ENCODE results near the gene CCDC175. TPM values are rescaled to one million over a fixed set of nuclear protein-coding genes. Genes with fewer than 3 reads are reported as not detected.

CCDC175 gene
- total and polyA plus RNA-seq, 4 donors, result not detected

DNA sequence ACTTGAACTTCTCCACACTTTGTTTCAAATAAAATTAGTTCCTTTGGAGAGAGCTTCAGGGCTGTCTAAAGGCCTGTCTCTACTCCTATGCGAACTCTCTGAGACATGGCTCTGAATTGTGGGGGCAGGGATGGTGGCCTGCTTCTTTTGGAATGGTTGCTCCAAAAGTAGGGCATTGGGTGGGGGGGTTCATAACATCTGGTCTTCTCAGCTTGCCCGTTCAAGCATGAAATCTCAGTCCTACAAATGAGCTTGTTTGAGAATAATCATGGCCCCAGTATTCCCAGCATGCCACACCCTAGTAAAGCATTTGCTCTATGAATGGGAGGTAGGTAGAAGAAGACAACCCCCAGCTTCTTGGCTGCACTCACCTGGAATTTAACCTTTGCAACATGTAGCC, 118.1 kb downstream of the CCDC175 start:
- H3K27ac ChIP-seq (ENCODE audit: low read depth in 1 of 2, low read length in 2 of 2), result no peak overlapping the region
- no peak overlapping the region for H3K4me3 ChIP-seq (ENCODE audit: low read depth in 1 of 3, low read length in 3 of 3)
- H3K9me3 ChIP-seq (ENCODE audit: control insufficient read depth in 4 of 4, low read length in 3 of 4), result no peaks in the 10 kb centered on the region
- 96% methylated on average over 2 of the region's 2 CpGs for WGBS
- peaks cover 0 to 3% (median 1%) of the 10 kb centered on the region in 4 donors for H3K36me3 ChIP-seq (ENCODE audit: control insufficient read depth in 4 of 4, insufficient read depth in 3 of 4, low read depth in 1 of 4, low read length in 3 of 4)
- no peaks in the 10 kb centered on the region for H3K27me3 ChIP-seq (ENCODE audit: control insufficient read depth in 4 of 4, insufficient read depth in 4 of 4, low read length in 3 of 4)
- no peak overlapping the region for H3K9ac ChIP-seq (ENCODE audit: low read depth in 1 of 2, low read length in 2 of 2)
- no peak for TF ChIP-seq GABPA (IDR thresholded peaks at IDR 0.05 in 1 of 2, conservative IDR thresholded peaks at IDR 0.05 in 1 of 2)
- no peak for TF ChIP-seq FOXA2 (IDR thresholded peaks at IDR 0.05)
- TF ChIP-seq NR2F2 (IDR thresholded peaks at IDR 0.05), result no peak
- TF ChIP-seq, protein P1, sequence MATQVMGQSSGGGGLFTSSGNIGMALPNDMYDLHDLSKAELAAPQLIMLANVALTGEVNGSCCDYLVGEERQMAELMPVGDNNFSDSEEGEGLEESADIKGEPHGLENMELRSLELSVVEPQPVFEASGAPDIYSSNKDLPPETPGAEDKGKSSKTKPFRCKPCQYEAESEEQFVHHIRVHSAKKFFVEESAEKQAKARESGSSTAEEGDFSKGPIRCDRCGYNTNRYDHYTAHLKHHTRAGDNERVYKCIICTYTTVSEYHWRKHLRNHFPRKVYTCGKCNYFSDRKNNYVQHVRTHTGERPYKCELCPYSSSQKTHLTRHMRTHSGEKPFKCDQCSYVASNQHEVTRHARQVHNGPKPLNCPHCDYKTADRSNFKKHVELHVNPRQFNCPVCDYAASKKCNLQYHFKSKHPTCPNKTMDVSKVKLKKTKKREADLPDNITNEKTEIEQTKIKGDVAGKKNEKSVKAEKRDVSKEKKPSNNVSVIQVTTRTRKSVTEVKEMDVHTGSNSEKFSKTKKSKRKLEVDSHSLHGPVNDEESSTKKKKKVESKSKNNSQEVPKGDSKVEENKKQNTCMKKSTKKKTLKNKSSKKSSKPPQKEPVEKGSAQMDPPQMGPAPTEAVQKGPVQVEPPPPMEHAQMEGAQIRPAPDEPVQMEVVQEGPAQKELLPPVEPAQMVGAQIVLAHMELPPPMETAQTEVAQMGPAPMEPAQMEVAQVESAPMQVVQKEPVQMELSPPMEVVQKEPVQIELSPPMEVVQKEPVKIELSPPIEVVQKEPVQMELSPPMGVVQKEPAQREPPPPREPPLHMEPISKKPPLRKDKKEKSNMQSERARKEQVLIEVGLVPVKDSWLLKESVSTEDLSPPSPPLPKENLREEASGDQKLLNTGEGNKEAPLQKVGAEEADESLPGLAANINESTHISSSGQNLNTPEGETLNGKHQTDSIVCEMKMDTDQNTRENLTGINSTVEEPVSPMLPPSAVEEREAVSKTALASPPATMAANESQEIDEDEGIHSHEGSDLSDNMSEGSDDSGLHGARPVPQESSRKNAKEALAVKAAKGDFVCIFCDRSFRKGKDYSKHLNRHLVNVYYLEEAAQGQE (IDR thresholded peaks at IDR 0.05), result no peak
- no peak for TF ChIP-seq HNF4G (IDR thresholded peaks at IDR 0.05)
- no peak for TF ChIP-seq SP1 (IDR thresholded peaks at IDR 0.05)
- no peak for TF ChIP-seq JUND (IDR thresholded peaks at IDR 0.05)
- DNase-seq (ENCODE audit: low spot score), result no peak
- H3K4me1 ChIP-seq (ENCODE audit: control insufficient read depth in 4 of 4, insufficient read depth in 4 of 4, low read length in 3 of 4), result no peaks in the 10 kb centered on the region

- Histone ChIP-seq H3K27ac (ENCODE audit: low read depth in 1 of 2, low read length in 2 of 2) (no peak overlapping the region), H3K4me3 (ENCODE audit: low read depth in 1 of 3, low read length in 3 of 3) (no peak overlapping the region), H3K9ac (ENCODE audit: low read depth in 1 of 2, low read length in 2 of 2) (no peak overlapping the region), H3K36me3 (ENCODE audit: control insufficient read depth in 4 of 4, insufficient read depth in 3 of 4, low read depth in 1 of 4, low read length in 3 of 4) (peaks cover 0 to 3% (median 1%) of the 10 kb centered on the region in 4 donors), H3K9me3 (ENCODE audit: control insufficient read depth in 4 of 4, low read length in 3 of 4) (no peaks in the 10 kb centered on the region), H3K27me3 (ENCODE audit: control insufficient read depth in 4 of 4, insufficient read depth in 4 of 4, low read length in 3 of 4) (no peaks in the 10 kb centered on the region), H3K4me1 (ENCODE audit: control insufficient read depth in 4 of 4, insufficient read depth in 4 of 4, low read length in 3 of 4) (no peaks in the 10 kb centered on the region)
- TF ChIP-seq GABPA (IDR thresholded peaks at IDR 0.05 in 1 of 2, conservative IDR thresholded peaks at IDR 0.05 in 1 of 2) (no peak), SP1 (IDR thresholded peaks at IDR 0.05) (no peak), ATF3 (IDR thresholded peaks at IDR 0.05) (no peak), HNF4G (IDR thresholded peaks at IDR 0.05) (no peak), RXRA (IDR thresholded peaks at IDR 0.05) (no peak), JUND (IDR thresholded peaks at IDR 0.05) (no peak), NR2F2 (IDR thresholded peaks at IDR 0.05) (no peak), YY1 (IDR thresholded peaks at IDR 0.05) (no peak), MAX (IDR thresholded peaks at IDR 0.05) (no peak), FOXA1 (IDR thresholded peaks at IDR 0.05) (no peak), TAF1 (conservative IDR thresholded peaks at IDR 0.05) (no peak), FOXA2 (IDR thresholded peaks at IDR 0.05) (no peak), HNF4A (conservative IDR thresholded peaks at IDR 0.05) (no peak)
- TF ChIP-seq, protein P1 (IDR thresholded peaks at IDR 0.05), result no peak
- TF ChIP-seq, protein P2, sequence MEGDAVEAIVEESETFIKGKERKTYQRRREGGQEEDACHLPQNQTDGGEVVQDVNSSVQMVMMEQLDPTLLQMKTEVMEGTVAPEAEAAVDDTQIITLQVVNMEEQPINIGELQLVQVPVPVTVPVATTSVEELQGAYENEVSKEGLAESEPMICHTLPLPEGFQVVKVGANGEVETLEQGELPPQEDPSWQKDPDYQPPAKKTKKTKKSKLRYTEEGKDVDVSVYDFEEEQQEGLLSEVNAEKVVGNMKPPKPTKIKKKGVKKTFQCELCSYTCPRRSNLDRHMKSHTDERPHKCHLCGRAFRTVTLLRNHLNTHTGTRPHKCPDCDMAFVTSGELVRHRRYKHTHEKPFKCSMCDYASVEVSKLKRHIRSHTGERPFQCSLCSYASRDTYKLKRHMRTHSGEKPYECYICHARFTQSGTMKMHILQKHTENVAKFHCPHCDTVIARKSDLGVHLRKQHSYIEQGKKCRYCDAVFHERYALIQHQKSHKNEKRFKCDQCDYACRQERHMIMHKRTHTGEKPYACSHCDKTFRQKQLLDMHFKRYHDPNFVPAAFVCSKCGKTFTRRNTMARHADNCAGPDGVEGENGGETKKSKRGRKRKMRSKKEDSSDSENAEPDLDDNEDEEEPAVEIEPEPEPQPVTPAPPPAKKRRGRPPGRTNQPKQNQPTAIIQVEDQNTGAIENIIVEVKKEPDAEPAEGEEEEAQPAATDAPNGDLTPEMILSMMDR (IDR thresholded peaks at IDR 0.05; ENCODE audit: low read depth, low read length, missing input control), result no peak
- WGBS, result 97% methylated on average over 1 of the region's 1 CpG
- DNase-seq (ENCODE audit: low spot score), result no peak
Observed at GRCh38 chr14:59455411-59455810, 121.2 kb downstream of the CCDC175 start.
